Heart right ventricle (tissue), 16 donors: ENCODE data around the gene STUM. TPM values are rescaled to one million over a fixed set of nuclear protein-coding genes. Genes with fewer than 3 reads are reported as not detected.

Experiments
- ATAC-seq, 8 donors: fragments of 200-7000 bp; cut with Tn5 transposase; one replicate each; pipeline ENCODE4 v1.9.1; 2020; ENCODE audit warnings: mild to moderate bottlenecking in 8 of 8, moderate library complexity in 8 of 8, moderate number of reproducible peaks in 1 of 8
- DNase-seq, 2 donors: peaks; one replicate each; pipeline ENCODE4 v3.0.0-alpha.2; 2020
- H3K27ac ChIP-seq, 10 donors: fragments of 200-600 bp; sonication (generic) in 2 of 10; one replicate each; pipeline versions ENCODE4 v1.5.0 to v1.8.0; 2020 to 2022; ENCODE audit warnings: mild to moderate bottlenecking in 3 of 10
- H3K27me3 ChIP-seq, 7 donors: fragments of 200-600 bp; one replicate each; pipeline ENCODE4 v1.8.0; 2021 to 2022; ENCODE audit warnings: mild to moderate bottlenecking in 2 of 7
- H3K36me3 ChIP-seq, 9 donors: fragments of 200-600 bp; sonication (generic) in 1 of 9; one replicate each; pipeline versions ENCODE4 v1.5.0 to v1.8.0; 2020 to 2022; ENCODE audit warnings: mild to moderate bottlenecking in 2 of 9
- H3K4me1 ChIP-seq, 9 donors: fragments of 200-600 bp; sonication (generic) in 1 of 9; one replicate each; pipeline versions ENCODE4 v1.5.0 to v1.8.0; 2020 to 2022; ENCODE audit warnings: mild to moderate bottlenecking in 4 of 9
- H3K4me3 ChIP-seq, 10 donors: fragments of 200-600 bp; sonication (generic) in 2 of 10; one replicate each; pipeline versions ENCODE4 v1.5.0 to v1.8.0; 2020 to 2022; ENCODE audit warnings: mild to moderate bottlenecking in 7 of 10, moderate library complexity in 2 of 10
- H3K9me3 ChIP-seq, 11 donors: fragments of 200-600 bp in 10 of 11; sonication (generic) in 2 of 11; one replicate each; pipeline versions ENCODE4 v1.5.0 to v1.8.0; 2013 to 2022; ENCODE audit warnings: mild to moderate bottlenecking in 2 of 11, control low read depth in 1 of 11, moderate library complexity in 1 of 11
- WGBS, 2 donors: extraction: QIAGEN DNeasy Blood & Tissue Kit; methylation state at CpG; one replicate each; pipeline ENCODE4 v1.1.7; 2013; ENCODE audit warnings: inconsistent platforms in 1 of 2; 5-methylcytosine and 5-hydroxymethylcytosine counted together
- intact Hi-C, 10 donors: fragments of 100-400 bp; cut with DNase I; formaldehyde crosslinking; loops; one replicate each; pipeline versions ENCODE4 v1.11.1 to v1.14.2; 2022
- polyA plus RNA-seq, 2 donors: library from polyadenylated mRNA; stranded (reverse); fragments of 200-250 nt; gene quantifications; one replicate each; pipeline ENCODE4 v1.2.3, GENCODE V29; 2013
- total RNA-seq, 10 donors: library from RNA; stranded (reverse); fragmentation: NEBNext Ultra II Directional in 3 of 10; extraction: Animal tissue kit (Norgen Biotek cat#: 25700) in 3 of 10; gene quantifications; one replicate each; pipeline versions ENCODE4 v1.2.1 to v1.2.4, GENCODE V29; 2021 to 2023
- TF ChIP-seq, protein P1 (sequence below), 9 donors: fragments of 200-600 bp; sonication (generic) in 2 of 9; IDR thresholded peaks; one replicate each; pipeline versions ENCODE4 v1.5.0 to v1.8.0; 2021 to 2022; ENCODE audit warnings: antibody characterized with exemption in 9 of 9, mild to moderate bottlenecking in 5 of 9, moderate library complexity in 1 of 9
- donor health status: Arrhythmogenic right ventricular cardiomyopathy.
- donor health status: ischemic (EF 13 %, LVEDD 7.1; RV severe dilation, severe dysfunction).
- donor health status: healthy with polysubstance abuse.
- donor health status: DM: no; HTN: yes; CAD: no.
- donor health status: DM: no; HTN: no; CAD: no.
- donor health status: ischemic (EF 25% LVEDD 6.9; RV normal size, moderate dysfunction).
- donor health status: ischemic (EF 25% LVEDD 5.7; RV mildly dilated, moderate dysfunction).
- donor health status: healthy.
- donor health status: DM: yes; HTN: yes; CAD: no.
- donor health status: Ischemic cardiomyopathy.
- donor health status: ischemic (EF 35%, LVEDD 5.7; RV mildly dilated, moderate dysfunction).
- donor health status: nonischemic (EF 11% LVEDD 7.7; RV severe dilation, severe dysfunction).
- donor health status: DM: yes; HTN: yes; CAD: no.
- donor health status: PGD.
- donor health status: ischemic (EF 29% LVEDD 5.4; RV normal size, mild dysfunction).
- donor health status: nonischemic (EF 23%, LVEDD 6.1; RV moderate dilation, normal function).

STUM gene
- total and polyA plus RNA-seq, 12 donors, result 0.36 to 2.8 (median 0.94) TPM

DNA sequence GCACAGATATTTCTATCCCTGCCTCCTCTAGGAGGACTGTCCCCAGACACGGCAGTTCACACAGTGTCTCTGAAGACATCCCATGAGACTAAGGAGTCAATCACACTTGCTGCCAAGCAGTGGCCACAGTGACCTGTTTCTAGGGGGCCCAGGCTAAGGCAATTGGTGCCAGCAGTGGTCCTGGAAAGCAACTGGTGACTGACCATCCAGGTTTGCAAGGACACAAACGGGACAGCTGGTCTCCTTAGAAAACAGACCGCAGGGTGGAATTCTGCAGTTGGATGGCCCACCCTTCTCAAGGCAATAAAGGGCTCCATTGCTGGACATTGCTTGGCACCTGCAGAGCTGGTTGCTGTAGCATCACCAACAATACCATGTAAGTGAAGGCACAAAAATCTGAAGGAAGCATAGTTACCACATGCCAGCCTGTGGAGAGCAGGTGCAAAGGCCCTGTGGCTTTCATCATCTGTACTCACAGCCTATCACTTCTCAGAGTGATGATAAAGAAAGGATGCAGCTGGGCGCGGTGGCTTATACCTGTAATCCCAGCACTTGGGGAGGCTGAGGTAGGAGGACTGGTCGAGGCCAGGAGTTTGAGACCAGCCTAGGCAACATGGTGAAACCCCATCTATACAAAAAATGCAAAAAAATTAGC, 81.5 kb downstream of the STUM start:
- DNase-seq (no peak), ATAC-seq (no peak)
- Histone ChIP-seq H3K4me1 (peaks cover 0 to 41% (median 24%) of the 10 kb centered on the region in 9 donors), H3K9me3 (no peaks in the 10 kb centered on the region), H3K4me3 (no peak overlapping the region), H3K27ac (no peak overlapping the region), H3K27me3 (no peaks in the 10 kb centered on the region), H3K36me3 (peaks cover 0 to 42% (median 0%) of the 10 kb centered on the region in 9 donors)
- intact Hi-C loops, result loop anchor here in 7 of 10 donors (5.0 to 10.0 kb wide), 6 partner anchors 55 to 815 kb away; partner anchors contain the start of gene ITPKB (in 1 of the 7)
- TF ChIP-seq, protein P1, sequence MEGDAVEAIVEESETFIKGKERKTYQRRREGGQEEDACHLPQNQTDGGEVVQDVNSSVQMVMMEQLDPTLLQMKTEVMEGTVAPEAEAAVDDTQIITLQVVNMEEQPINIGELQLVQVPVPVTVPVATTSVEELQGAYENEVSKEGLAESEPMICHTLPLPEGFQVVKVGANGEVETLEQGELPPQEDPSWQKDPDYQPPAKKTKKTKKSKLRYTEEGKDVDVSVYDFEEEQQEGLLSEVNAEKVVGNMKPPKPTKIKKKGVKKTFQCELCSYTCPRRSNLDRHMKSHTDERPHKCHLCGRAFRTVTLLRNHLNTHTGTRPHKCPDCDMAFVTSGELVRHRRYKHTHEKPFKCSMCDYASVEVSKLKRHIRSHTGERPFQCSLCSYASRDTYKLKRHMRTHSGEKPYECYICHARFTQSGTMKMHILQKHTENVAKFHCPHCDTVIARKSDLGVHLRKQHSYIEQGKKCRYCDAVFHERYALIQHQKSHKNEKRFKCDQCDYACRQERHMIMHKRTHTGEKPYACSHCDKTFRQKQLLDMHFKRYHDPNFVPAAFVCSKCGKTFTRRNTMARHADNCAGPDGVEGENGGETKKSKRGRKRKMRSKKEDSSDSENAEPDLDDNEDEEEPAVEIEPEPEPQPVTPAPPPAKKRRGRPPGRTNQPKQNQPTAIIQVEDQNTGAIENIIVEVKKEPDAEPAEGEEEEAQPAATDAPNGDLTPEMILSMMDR (IDR thresholded peaks at IDR 0.05), result no peak
- WGBS, 2 donors, result 90 to 95% methylated on average over 6 of the region's 6 CpGs

DNA sequence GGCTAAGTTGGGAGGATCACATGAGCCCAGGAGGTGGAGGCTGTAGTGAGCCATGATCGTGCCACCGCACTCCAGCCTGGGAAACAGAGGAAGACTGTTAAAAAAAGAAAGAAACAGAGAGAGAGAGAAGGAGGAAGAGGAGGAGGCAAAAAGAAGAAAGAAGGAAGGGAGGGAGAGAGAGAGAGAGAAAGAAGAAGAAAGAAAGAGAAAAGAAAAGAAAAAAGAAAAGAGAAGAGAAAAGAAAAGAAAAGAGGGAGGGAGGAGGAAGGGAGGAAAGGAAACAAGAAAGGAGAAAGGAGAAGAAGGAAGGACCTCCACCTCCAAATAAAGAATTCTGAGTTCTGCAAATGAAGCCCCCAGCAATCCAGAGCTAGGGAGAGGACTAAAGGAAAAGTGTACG, 82.0 kb downstream of the STUM start:
- no peak overlapping the region for H3K27ac ChIP-seq
- H3K4me3 ChIP-seq, result no peak overlapping the region
- TF ChIP-seq, protein P1 (IDR thresholded peaks at IDR 0.05), result no peak
- H3K27me3 ChIP-seq, result no peaks in the 10 kb centered on the region
- 96 to 98% methylated on average over 3 of the region's 3 CpGs for WGBS, 2 donors
- H3K4me1 ChIP-seq, result peaks cover 0 to 43% (median 24%) of the 10 kb centered on the region in 9 donors
- ATAC-seq (no peak), DNase-seq (no peak)
- no peaks in the 10 kb centered on the region for H3K9me3 ChIP-seq
- peaks cover 0 to 47% (median 0%) of the 10 kb centered on the region in 9 donors for H3K36me3 ChIP-seq
- intact Hi-C loops, result loop anchor here in 7 of 10 donors (5.0 to 10.0 kb wide), 5 partner anchors 54 to 814 kb away; partner anchors contain the start of gene ITPKB (in 1 of the 7)

- peaks cover 0 to 47% (median 24%) of the 10 kb centered on the region in 9 donors for H3K4me1 ChIP-seq
- no peaks in the 10 kb centered on the region for H3K9me3 ChIP-seq
- no peak for ATAC-seq
- H3K27me3 ChIP-seq, result no peaks in the 10 kb centered on the region
- intact Hi-C loops, result loop anchor here in 7 of 10 donors (5.0 to 10.0 kb wide), 5 partner anchors 53 to 813 kb away; partner anchors contain the start of gene ITPKB (in 1 of the 7)
- TF ChIP-seq, protein P1 (IDR thresholded peaks at IDR 0.05), result no peak
- 74 to 75% methylated on average over 10 of the region's 10 CpGs for WGBS, 2 donors
- peaks cover 0 to 55% (median 0%) of the 10 kb centered on the region in 9 donors for H3K36me3 ChIP-seq
- peak overlapping the region in 1 of 10 donors; percentile 31 for H3K27ac ChIP-seq
- DNase-seq, result no peak
- no peak overlapping the region for H3K4me3 ChIP-seq
These were observed 82.9 kb downstream of the STUM start for GRCh38 chr1:226631229-226632000.

- Histone ChIP-seq H3K27me3 (no peaks in the 10 kb centered on the region), H3K9me3 (no peaks in the 10 kb centered on the region), H3K36me3 (peaks cover 0 to 64% (median 0%) of the 10 kb centered on the region in 9 donors), H3K27ac (peak overlapping the region in 1 of 10 donors; percentile 20), H3K4me3 (no peak overlapping the region), H3K4me1 (peaks cover under 1 to 49% (median 26%) of the 10 kb centered on the region in 9 donors)
- TF ChIP-seq, protein P1 (IDR thresholded peaks at IDR 0.05), result no peak
- intact Hi-C loops, result loop anchor here in 7 of 10 donors (2.0 to 10.0 kb wide), 6 partner anchors 52 to 812 kb away; partner anchors contain the start of gene ITPKB (in 1 of the 7)
- no peak for DNase-seq
- ATAC-seq, result no peak
- 87 to 89% methylated on average over 9 of the region's 9 CpGs for WGBS, 2 donors
These were observed 83.8 kb downstream of the STUM start for GRCh38 chr1:226632169-226632879.
